HUES48 (cell line): ENCODE results near the gene BSG.
"Not testable (repeated sequence)": the region's sequence is repeated elsewhere in the genome, so short reads cannot be mapped to it uniquely, and the experiment has no call there.

Experiments
- H3K27ac ChIP-seq: one replicate; pipeline ENCODE4 v1.7.0; 2013; ENCODE audit warnings: low read depth, low read length, inconsistent platforms
- H3K27me3 ChIP-seq: 2 replicates; pipeline ENCODE4 v1.6.1; 2013; ENCODE audit warnings: mild to moderate bottlenecking, low read length; ENCODE audit not compliant: control insufficient read depth, insufficient read depth
- H3K36me3 ChIP-seq: 2 replicates; pipeline ENCODE4 v1.6.1; 2013; ENCODE audit warnings: low read length; ENCODE audit not compliant: control insufficient read depth, insufficient read depth
- H3K4me1 ChIP-seq: 2 replicates; pipeline ENCODE4 v1.6.1; 2013; ENCODE audit warnings: mild to moderate bottlenecking, low read length; ENCODE audit not compliant: control insufficient read depth, insufficient read depth
- H3K4me3 ChIP-seq: 2 replicates; pipeline ENCODE4 v1.5.1; 2013; ENCODE audit warnings: mild to moderate bottlenecking, low read depth, low read length
- H3K9ac ChIP-seq: 2 replicates; pipeline ENCODE4 v1.6.1; 2013; ENCODE audit warnings: mild to moderate bottlenecking, low read depth, low read length, moderate library complexity
- H3K9me3 ChIP-seq: 2 replicates; pipeline ENCODE4 v1.6.1; 2013; ENCODE audit warnings: low read length; ENCODE audit not compliant: control insufficient read depth, insufficient read depth

Gene BSG

DNA sequence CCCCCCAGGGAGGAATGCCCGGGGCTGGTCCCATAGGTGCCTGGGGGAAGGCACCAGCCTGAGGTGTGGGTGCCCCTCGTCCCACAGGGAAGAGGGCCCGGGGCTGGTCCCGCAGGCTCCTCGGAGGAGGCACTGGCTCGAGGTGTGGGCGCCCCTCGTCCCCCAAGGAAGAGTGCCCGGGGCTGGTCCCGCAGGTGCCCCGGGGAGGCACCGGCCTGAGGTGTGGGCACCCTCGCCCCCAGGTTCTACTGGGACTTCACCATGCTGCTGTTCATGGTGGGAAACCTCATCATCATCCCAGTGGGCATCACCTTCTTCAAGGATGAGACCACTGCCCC lies 30.9 kb downstream of the BSG start:
- not testable (repeated sequence) for H3K9me3 ChIP-seq, H3K27me3 ChIP-seq, H3K27ac ChIP-seq, H3K9ac ChIP-seq, H3K36me3 ChIP-seq, H3K4me3 ChIP-seq, H3K4me1 ChIP-seq

DNA sequence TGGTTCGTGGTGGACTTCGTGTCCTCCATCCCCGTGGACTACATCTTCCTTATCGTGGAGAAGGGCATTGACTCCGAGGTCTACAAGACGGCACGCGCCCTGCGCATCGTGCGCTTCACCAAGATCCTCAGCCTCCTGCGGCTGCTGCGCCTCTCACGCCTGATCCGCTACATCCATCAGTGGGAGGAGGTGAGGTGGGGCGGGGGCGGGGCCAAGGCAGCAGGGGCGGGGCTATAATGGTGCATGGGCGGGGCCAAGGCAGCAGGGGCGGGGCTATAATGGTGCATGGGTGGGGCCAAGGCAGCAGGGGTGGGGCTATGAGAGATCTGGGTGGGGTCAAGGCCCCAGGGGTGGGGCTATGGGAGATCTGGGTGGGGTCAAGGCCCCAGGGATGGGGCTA lies 31.4 kb downstream of the BSG start:
- not testable (repeated sequence) for H3K27ac ChIP-seq

DNA sequence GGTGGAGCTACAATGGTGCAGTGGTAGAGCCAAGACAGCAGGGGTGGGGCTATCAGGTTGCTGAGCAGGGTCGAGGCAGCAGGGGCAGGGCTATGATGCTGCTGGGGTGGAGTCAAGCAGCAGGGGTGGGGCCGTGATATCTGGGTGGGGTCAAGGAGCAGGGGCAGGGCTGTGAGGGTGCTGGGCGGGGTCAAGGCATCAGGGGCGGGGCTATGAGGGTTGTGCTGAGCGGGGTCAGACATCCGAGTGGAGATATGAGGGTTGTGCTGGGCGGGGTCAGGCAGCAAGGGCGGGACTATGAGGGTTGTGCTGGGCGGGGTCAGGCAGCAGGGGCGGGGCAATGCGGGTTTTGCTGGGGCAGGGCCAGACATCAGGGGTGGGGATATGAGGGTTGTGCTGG lies 32.0 kb downstream of the BSG start:
- H3K4me1 ChIP-seq, result no peaks in the 10 kb centered on the region
- H3K9ac ChIP-seq, result no peak overlapping the region
- no peak overlapping the region for H3K4me3 ChIP-seq
- no peaks in the 10 kb centered on the region; the same call in 1 of the 2 replicates for H3K9me3 ChIP-seq
- no peaks in the 10 kb centered on the region for H3K27me3 ChIP-seq
- no peak overlapping the region for H3K27ac ChIP-seq
- no peaks in the 10 kb centered on the region for H3K36me3 ChIP-seq

More for the DNA sequence above, 31.4 kb downstream of the BSG start:
- H3K9ac ChIP-seq, H3K4me1 ChIP-seq, H3K36me3 ChIP-seq, H3K4me3 ChIP-seq, H3K9me3 ChIP-seq, H3K27me3 ChIP-seq: not testable (repeated sequence)

DNA sequence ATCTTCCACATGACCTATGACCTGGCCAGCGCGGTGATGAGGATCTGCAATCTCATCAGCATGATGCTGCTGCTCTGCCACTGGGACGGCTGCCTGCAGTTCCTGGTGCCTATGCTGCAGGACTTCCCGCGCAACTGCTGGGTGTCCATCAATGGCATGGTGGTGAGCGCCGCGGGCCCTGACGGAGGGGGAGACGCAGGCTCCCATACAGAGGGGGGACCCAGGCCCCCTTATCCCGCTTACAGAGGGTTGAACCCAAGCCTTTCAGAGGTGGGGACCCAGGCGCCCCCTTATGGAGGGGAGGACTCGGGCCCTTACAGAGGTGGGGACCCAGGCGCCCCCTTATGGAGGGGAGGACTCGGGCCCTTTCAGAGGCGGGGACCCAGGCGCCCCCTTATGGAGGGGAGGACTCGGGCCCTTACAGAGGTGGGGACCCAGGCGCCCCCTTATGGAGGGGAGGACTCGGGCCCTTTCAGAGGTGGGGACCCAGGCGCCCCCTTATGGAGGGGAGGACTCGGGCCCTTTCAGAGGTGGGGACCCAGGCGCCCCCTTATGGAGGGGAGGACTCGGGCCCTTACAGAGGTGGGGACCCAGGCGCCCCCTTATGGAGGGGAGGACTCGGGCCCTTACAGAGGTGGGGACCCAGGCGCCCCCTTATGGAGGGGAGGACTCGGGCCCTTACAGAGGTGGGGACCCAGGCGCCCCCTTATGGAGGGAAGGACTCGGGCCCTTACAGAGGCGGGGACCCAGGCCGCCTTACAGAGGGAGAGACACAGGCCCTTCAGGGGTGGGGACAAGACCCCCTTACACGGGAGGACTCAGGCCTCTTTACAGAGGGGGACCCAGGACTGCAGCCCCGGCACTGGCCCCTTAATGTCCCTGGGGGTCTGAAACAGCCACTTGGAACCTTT lies 32.9 kb downstream of the BSG start:
- H3K27ac ChIP-seq, H3K27me3 ChIP-seq, H3K9ac ChIP-seq, H3K4me3 ChIP-seq, H3K9me3 ChIP-seq, H3K4me1 ChIP-seq, H3K36me3 ChIP-seq: not testable (repeated sequence)

DNA sequence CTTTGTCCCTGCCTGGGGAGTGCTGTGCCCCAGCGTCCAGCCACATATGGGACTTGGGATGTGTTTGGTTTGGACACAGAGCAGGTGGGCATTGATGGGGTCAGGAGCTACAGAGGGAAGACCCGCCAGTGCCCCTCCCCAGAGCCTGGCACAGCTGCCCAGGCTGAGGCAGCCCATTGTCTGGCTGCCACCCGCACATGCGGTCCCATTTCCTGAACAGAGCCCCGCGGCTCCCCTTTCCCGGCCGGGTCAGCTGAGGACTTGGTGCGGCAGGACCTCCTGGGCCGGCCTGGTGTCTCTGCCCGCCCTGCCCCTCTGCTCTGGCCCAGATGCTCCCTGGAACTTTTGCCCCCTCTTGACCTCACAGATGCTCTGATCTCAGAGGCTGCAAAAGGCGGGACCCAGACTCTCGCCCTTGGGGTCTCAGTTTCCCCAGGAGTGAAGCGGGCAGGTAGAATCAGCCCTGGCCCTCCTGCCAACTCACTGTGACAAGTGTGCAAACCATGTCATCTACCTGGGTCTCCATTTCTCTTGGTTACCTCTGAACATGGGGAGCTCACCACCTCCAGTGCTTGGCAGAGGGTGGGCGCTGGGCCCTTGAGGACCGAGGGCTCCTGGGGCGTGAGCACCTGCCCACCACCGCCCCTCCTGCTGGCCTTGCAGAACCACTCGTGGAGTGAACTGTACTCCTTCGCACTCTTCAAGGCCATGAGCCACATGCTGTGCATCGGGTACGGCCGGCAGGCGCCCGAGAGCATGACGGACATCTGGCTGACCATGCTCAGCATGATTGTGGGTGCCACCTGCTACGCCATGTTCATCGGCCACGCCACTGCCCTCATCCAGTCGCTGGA lies 35.1 kb downstream of the BSG start:
- Histone ChIP-seq H3K9ac (no peak overlapping the region), H3K4me1 (peaks cover 4% of the 10 kb centered on the region; the same call in 1 of the 2 replicates), H3K36me3 (no peaks in the 10 kb centered on the region), H3K4me3 (no peak overlapping the region), H3K9me3 (no peaks in the 10 kb centered on the region; the same call in 1 of the 2 replicates), H3K27me3 (no peaks in the 10 kb centered on the region), H3K27ac (no peak overlapping the region)

DNA sequence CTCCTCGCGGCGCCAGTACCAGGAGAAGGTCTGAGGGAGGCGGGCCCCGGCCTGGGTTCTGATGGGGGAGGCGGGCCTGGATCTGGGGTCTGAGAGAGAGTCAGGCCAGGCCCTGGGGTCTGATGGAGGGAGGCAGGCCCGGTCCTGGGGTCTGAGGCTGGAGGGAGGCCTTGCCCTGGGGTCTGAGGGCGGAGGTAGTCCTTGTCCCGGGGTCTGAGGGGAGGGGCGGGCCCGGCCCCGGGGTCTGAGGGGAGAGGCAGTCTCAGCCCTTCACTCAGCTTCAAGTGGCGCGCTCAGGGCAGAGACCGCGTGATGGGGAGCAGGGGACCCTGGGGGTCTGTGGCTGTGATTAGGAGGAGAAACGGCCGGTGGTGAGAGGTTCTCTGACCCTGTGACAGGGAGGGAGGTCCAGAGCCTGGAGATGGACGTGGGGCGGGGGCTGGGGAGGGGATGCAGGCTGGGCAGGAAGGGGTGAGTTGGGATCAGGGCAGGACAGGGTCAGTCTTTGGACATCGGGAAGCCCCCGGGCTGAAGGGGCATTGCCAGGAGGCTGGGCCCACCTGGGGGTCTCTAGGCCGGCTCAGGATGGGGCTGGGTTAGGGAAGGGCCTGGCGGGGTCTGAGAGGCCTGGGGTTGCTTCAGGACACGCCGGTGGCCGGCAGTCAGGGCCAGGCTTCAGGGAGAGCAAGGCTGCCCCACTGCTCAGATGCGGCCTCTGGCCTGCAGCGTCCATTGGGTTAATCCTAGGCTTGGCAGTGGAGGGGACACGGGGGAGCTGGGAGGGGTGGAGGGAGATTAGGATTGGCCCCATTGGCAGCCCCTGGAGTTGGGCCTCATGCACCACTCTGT lies 36.0 kb downstream of the BSG start:
- no peak overlapping the region for H3K9ac ChIP-seq
- H3K36me3 ChIP-seq, result no peaks in the 10 kb centered on the region
- H3K27ac ChIP-seq, result no peak overlapping the region
- H3K4me1 ChIP-seq, result peaks cover 4% of the 10 kb centered on the region; the same call in 1 of the 2 replicates
- no peaks in the 10 kb centered on the region; the same call in 1 of the 2 replicates for H3K9me3 ChIP-seq
- no peaks in the 10 kb centered on the region for H3K27me3 ChIP-seq
- H3K4me3 ChIP-seq, result no peak overlapping the region

DNA sequence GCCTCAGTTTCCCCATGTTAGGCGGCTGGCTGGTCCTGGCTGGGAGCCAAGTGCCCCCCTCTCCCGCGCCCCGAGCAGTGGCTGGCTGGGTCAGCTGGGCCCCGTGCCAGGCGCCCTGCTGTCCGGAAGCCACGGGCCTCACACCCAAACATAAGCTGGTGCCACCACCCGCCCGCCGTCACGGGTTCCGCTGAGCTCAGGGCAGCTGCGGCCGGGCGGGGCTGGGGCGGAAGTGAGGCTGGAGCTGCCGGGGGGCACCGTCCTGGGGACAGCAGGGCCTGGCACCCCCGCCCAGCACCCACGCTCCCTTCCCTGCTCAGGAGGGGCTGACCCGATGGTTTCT lies 36.6 kb downstream of the BSG start:
- no peak overlapping the region for H3K4me3 ChIP-seq

DNA sequence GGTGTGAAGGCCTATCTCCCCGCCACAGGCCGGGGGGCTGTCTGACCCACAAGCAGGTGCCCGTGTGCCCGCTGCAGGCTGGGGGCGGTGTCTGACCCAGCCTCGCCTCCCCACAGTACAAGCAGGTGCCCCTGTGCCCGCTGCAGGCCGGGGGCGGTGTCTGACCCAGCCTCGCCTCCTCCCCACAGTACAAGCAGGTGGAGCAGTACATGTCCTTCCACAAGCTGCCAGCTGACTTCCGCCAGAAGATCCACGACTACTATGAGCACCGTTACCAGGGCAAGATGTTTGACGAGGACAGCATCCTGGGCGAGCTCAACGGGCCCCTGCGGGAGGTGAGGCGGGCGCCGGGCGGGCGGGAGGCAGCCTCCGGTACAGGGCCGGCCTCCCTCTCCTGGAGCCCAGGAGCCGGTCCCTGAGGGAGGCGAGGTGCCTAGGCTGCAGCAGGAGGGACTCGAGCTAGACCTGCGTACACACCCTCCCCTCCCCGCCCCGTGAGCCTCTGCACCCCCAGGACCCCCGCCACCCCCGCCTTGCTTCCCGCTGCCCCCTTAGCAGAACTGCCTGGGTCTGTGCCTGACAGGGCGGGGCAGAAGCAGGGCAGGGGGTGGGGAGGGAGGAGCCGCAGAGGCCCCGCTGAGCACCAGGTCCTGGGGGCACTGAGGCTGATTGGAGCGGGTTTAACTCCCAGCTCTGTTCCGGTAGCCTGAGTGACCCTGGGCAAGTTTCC lies 37.8 kb downstream of the BSG start:
- no peaks in the 10 kb centered on the region for H3K27me3 ChIP-seq
- no peak overlapping the region for H3K9ac ChIP-seq
- H3K36me3 ChIP-seq, result peaks cover 7% of the 10 kb centered on the region; the same call in 1 of the 2 replicates
- no peaks in the 10 kb centered on the region for H3K9me3 ChIP-seq
- H3K27ac ChIP-seq, result no peak overlapping the region
- H3K4me1 ChIP-seq, result peaks cover 4% of the 10 kb centered on the region; the same call in 1 of the 2 replicates
- H3K4me3 ChIP-seq, result no peak overlapping the region

More for the DNA sequence above, 36.6 kb downstream of the BSG start:
- no peaks in the 10 kb centered on the region; the same call in 1 of the 2 replicates for H3K9me3 ChIP-seq
- H3K27me3 ChIP-seq, result no peaks in the 10 kb centered on the region
- no peaks in the 10 kb centered on the region for H3K36me3 ChIP-seq
- H3K27ac ChIP-seq, result no peak overlapping the region
- H3K4me1 ChIP-seq, result peaks cover 4% of the 10 kb centered on the region; the same call in 1 of the 2 replicates
- H3K9ac ChIP-seq, result no peak overlapping the region

DNA sequence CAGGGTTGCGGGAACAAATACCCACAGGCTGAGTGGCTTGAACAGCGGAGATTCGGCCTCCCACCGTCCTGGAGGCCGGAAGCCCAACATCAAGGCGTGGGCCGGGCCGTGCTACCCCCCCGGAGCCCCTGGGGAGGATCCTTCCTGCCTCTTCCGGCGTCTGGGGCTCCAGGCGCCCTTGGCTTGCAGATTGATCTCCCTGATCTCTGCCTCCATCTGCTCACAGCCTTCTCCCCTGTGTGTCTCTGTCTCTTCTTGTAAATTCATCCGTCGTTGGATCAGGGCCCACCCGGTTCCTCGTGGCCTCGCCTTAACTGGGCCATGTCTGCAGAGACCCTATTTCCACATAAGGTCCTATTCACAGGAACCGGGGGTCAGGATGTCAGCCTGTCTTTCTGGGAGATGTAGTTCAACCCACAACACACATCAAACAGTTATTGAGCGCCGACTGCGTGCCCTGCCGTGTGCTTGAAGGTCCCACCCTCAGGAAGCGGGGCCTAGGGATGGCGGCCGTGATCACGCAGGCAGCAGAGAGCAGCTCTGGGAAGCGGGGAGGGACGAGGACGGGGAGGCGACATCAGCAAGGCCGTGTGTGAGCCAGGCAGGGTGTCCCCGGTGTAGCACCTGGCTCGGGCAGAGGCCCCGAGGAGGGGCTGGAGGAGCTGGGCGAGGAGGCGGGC lies 38.5 kb downstream of the BSG start:
- Histone ChIP-seq H3K9ac (no peak overlapping the region), H3K9me3 (no peaks in the 10 kb centered on the region), H3K27me3 (no peaks in the 10 kb centered on the region), H3K4me1 (peaks cover 4% of the 10 kb centered on the region; the same call in 1 of the 2 replicates), H3K4me3 (no peak overlapping the region), H3K36me3 (peaks cover 7% of the 10 kb centered on the region; the same call in 1 of the 2 replicates), H3K27ac (peak overlapping the region; percentile 8)

DNA sequence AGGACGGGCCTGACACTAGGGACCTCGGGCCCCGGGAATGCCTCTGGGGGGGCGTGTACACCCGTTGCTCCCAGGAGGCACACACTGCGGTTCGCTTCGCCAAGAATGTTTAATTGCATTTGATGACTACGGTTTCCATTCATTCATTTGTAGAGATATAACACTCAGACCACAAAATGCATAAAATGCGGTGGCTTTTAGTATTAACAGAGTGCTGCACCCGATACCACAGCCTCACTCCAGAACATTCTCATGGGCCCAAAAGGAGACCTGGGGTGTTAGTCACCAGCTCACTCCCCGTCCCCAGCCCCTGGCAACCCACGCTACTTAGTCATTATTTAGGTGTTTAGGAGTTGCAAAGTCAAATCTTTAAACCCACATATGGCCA lies 39.1 kb downstream of the BSG start:
- no peak overlapping the region for H3K9ac ChIP-seq
- no peaks in the 10 kb centered on the region for H3K9me3 ChIP-seq
- no peak overlapping the region for H3K4me3 ChIP-seq
- H3K36me3 ChIP-seq, result peaks cover 7% of the 10 kb centered on the region; the same call in 1 of the 2 replicates
- H3K27ac ChIP-seq, result peak overlapping the region; percentile 8
- H3K4me1 ChIP-seq, result peaks cover 4% of the 10 kb centered on the region; the same call in 1 of the 2 replicates
- H3K27me3 ChIP-seq, result no peaks in the 10 kb centered on the region
